Stomach (tissue), 9 donors: ENCODE results near the gene STIL. TPM values are rescaled to one million over a fixed set of nuclear protein-coding genes. Genes with fewer than 3 reads are reported as not detected.

Experiments
- DNase-seq, 2 donors: peaks; one replicate each; pipeline versions ENCODE4 v3.0.0 to v3.0.0-alpha.2; 2013 to 2019
- H3K27ac ChIP-seq, 5 donors: fragments of 200-600 bp in 4 of 5; sonication (generic) in 4 of 5; one replicate each; pipeline ENCODE4 v1.5.1; 2013 to 2019; ENCODE audit warnings: mild to moderate bottlenecking in 1 of 5, moderate library complexity in 1 of 5
- H3K27me3 ChIP-seq, 3 donors: fragments of 200-600 bp; sonication (generic); one replicate each; pipeline ENCODE4 v1.5.1; 2017 to 2019; ENCODE audit warnings: mixed run types in 1 of 3
- H3K36me3 ChIP-seq, 4 donors: fragments of 200-600 bp; sonication (generic); 1 replicate in 3 of 4; 2 replicates in 1 of 4; pipeline ENCODE4 v1.5.1; 2016 to 2019
- H3K4me1 ChIP-seq, 4 donors: fragments of 200-600 bp; sonication (generic); one replicate each; pipeline ENCODE4 v1.5.1; 2016 to 2019
- H3K4me3 ChIP-seq, 4 donors: fragments of 200-600 bp; sonication (generic) in 3 of 4; one replicate each; pipeline ENCODE4 v1.5.1; 2016 to 2019; ENCODE audit warnings: mild to moderate bottlenecking in 1 of 4
- H3K9me3 ChIP-seq, 4 donors: fragments of 200-600 bp; sonication (generic); one replicate each; pipeline ENCODE4 v1.5.1; 2016 to 2019
- CTCF ChIP-seq, 7 experiments: fragments of 450-650 bp in 4 of 7; fragments of 200-600 bp in 3 of 7; sonication (generic) in 3 of 7; IDR thresholded peaks; one replicate each; pipeline ENCODE4 v1.5.1; 2016 to 2019; ENCODE audit warnings: antibody characterized with exemption in 7 of 7, control low read depth in 2 of 7, mild to moderate bottlenecking in 1 of 7
- EP300 ChIP-seq: sonication (generic); formaldehyde crosslinking; IDR thresholded peaks from one replicate; pipeline ENCODE4 v1.6.1; 2017; ENCODE audit warnings: antibody characterized with exemption
- POLR2A ChIP-seq, 4 donors: fragments of 450-650 bp; IDR thresholded peaks; one replicate each; pipeline ENCODE4 v1.6.1; 2016; ENCODE audit warnings: antibody characterized with exemption in 4 of 4, control low read depth in 2 of 4, mild to moderate bottlenecking in 1 of 4, moderate library complexity in 1 of 4
- POLR2AphosphoS5 ChIP-seq, 3 donors: sonication (generic); formaldehyde crosslinking; IDR thresholded peaks; one replicate each; pipeline ENCODE4 v1.6.1; 2016; ENCODE audit warnings: antibody characterized with exemption in 3 of 3
- WGBS, 5 donors: extraction: QIAGEN DNeasy Blood & Tissue Kit in 3 of 5; methylation state at CpG; one replicate each; pipeline versions ENCODE4 v1.1.5 to v1.1.7; 2013 to 2018; 5-methylcytosine and 5-hydroxymethylcytosine counted together
- intact Hi-C: fragments of 100-400 bp; cut with DNase I; formaldehyde crosslinking; loops from one replicate; pipeline ENCODE4 v1.15.1; 2023; ENCODE audit warnings: low total_unique reads
- polyA plus RNA-seq, 3 donors: library from polyadenylated mRNA; stranded (reverse); fragments of 200-250 nt; gene quantifications; one replicate each; pipeline ENCODE4 v1.2.3, GENCODE V29; 2013
- total RNA-seq, 5 donors: library from RNA; depleted of rRNA; stranded (reverse); fragments of >200 nt; gene quantifications; one replicate each; pipeline versions ENCODE4 v1.1.0 to v1.2.3, GENCODE V29; 2014 to 2016
- donor health status: healthy with polysubstance abuse.
- donor health status: Bipolar disorder and iron deficiency.
- donor health status: healthy.

Gene STIL
- total and polyA plus RNA-seq, 8 donors = 0.61 to 44.9 (median 3.4) TPM

- Histone ChIP-seq H3K27ac (no peak overlapping the region), H3K4me3 (no peak overlapping the region), H3K9me3 (peaks cover 0 to 9% (median 2%) of the 10 kb centered on the region in 4 donors), H3K4me1 (no peaks in the 10 kb centered on the region), H3K27me3 (peaks cover 0 to 57% (median 7%) of the 10 kb centered on the region in 3 donors), H3K36me3 (no peaks in the 10 kb centered on the region)
- 24 to 47% (median 35%) methylated on average over 4 of the region's 4 CpGs for WGBS, 5 donors
- intact Hi-C loops = no loop called here
- no peak for DNase-seq
- TF ChIP-seq POLR2AphosphoS5 (IDR thresholded peaks at IDR 0.05) (no peak), EP300 (no peak), CTCF (IDR thresholded peaks at IDR 0.05) (no peak), POLR2A (IDR thresholded peaks at IDR 0.05) (no peak)
Measured at GRCh38 chr1:47201179-47201578, 112.8 kb downstream of the STIL start.

Other genes with a start within 250 kb of the STIL start
- 1 to 10 TPM in 2 of 5 donors, not detected in 3; 5.5 to 8.9 TPM for gene CYP4Z1, start 246.9 kb downstream of the STIL start, total RNA-seq
- gene CYP4Z1, start 246.9 kb downstream of the STIL start, polyA plus RNA-seq = under 1 TPM in 1 of 3 donors, not detected in 2; 0.80 TPM
- not detected for gene CYP4A22, start 176.7 kb downstream of the STIL start, total RNA-seq
- gene CYP4A22, start 176.7 kb downstream of the STIL start, polyA plus RNA-seq = not detected
- 100 to 1,000 TPM in 2 of 5 donors, 1 to 10 TPM in 1, under 1 TPM in 1, not detected in 1; 0.87 to 292 (median 69.0) TPM for gene PDZK1IP1, start 124.1 kb downstream of the STIL start, total RNA-seq
- 100 to 1,000 TPM in 2 of 3 donors, 10 to 100 TPM in 1; 43.7 to 169 (median 163) TPM for gene PDZK1IP1, start 124.1 kb downstream of the STIL start, polyA plus RNA-seq
- gene TAL1, start 81.9 kb downstream of the STIL start, total RNA-seq = 1 to 10 TPM in 3 of 5 donors, under 1 TPM in 1, not detected in 1; under 0.01 to 4.5 (median 3.5) TPM
- gene TAL1, start 81.9 kb downstream of the STIL start, polyA plus RNA-seq = 1 to 10 TPM in 2 of 3 donors, under 1 TPM in 1; 0.98 to 1.5 (median 1.2) TPM
- gene CMPK1, start 19.6 kb upstream of the STIL start, total RNA-seq = 100 to 1,000 TPM in 1 of 5 donors, 10 to 100 TPM in 4; 25.7 to 174 (median 99.0) TPM
- 100 to 1,000 TPM in 1 of 3 donors, 10 to 100 TPM in 2; 71.6 to 141 (median 97.1) TPM for gene CMPK1, start 19.6 kb upstream of the STIL start, polyA plus RNA-seq
- not detected for gene FOXE3, start 102.1 kb upstream of the STIL start, total RNA-seq
- gene FOXE3, start 102.1 kb upstream of the STIL start, polyA plus RNA-seq = not detected
- 10 to 100 TPM in 1 of 5 donors, under 1 TPM in 1, not detected in 3; under 0.01 to 47.5 TPM for gene FOXD2, start 123.9 kb upstream of the STIL start, total RNA-seq
- gene FOXD2, start 123.9 kb upstream of the STIL start, polyA plus RNA-seq = under 1 TPM in 2 of 3 donors, not detected in 1; 0.12 to 0.13 TPM